Omental fat pad (tissue), 4 donors: ENCODE data around the gene PLCL2. TPM values are rescaled to one million over a fixed set of nuclear protein-coding genes. Genes with fewer than 3 reads are reported as not detected.

Experiments used
- ATAC-seq: fragments of 150-250 bp; one replicate; pipeline ENCODE4 v1.9.1; 2016; ENCODE audit warnings: mild to moderate bottlenecking, moderate library complexity; ENCODE audit not compliant: low FRiP score
- DNase-seq: peaks from one replicate; pipeline ENCODE4 v3.0.0-alpha.2; 2019; ENCODE audit warnings: low spot score
- CTCF ChIP-seq, 3 donors: fragments of 450-650 bp; IDR thresholded peaks; one replicate each; pipeline ENCODE4 v1.5.1; 2016 to 2017; ENCODE audit warnings: antibody characterized with exemption in 3 of 3, mild to moderate bottlenecking in 3 of 3, moderate library complexity in 2 of 3
- total RNA-seq, 4 donors: library from RNA; depleted of rRNA; stranded (reverse); fragments of >200 nt; gene quantifications; one replicate each; pipeline ENCODE4 v1.1.0, GENCODE V29; 2016

The PLCL2 gene
- total RNA-seq, 4 donors from 2014 or later, result 10.8 to 28.5 (median 16.3) TPM

- no peak for DNase-seq
- peak; percentile 77 for ATAC-seq
- no peak for TF ChIP-seq CTCF (IDR thresholded peaks at IDR 0.05)
Observed at GRCh38 chr3:16884084-16884747, 539 bp upstream of the PLCL2 start.

GRCh38 chr3:16885593-16886302 lies 993 bp downstream of the PLCL2 start:
- ATAC-seq (peak; percentile 33), DNase-seq (no peak)
- TF ChIP-seq CTCF (IDR thresholded peaks at IDR 0.05), result no peak

GRCh38 chr3:16886303-16886683 lies 1.5 kb downstream of the PLCL2 start:
- ATAC-seq (no peak), DNase-seq (no peak)
- TF ChIP-seq CTCF (IDR thresholded peaks at IDR 0.05), result no peak

- ATAC-seq (no peak), DNase-seq (no peak)
- TF ChIP-seq CTCF (IDR thresholded peaks at IDR 0.05), result no peak
Observed at GRCh38 chr3:16887130-16887529, 2.4 kb downstream of the PLCL2 start.

- DNase-seq (no peak), ATAC-seq (no peak)
- TF ChIP-seq CTCF (IDR thresholded peaks at IDR 0.05), result no peak
Observed at GRCh38 chr3:16888356-16888755, 3.6 kb downstream of the PLCL2 start.

GRCh38 chr3:16888785-16889607 lies 4.2 kb downstream of the PLCL2 start:
- TF ChIP-seq CTCF (IDR thresholded peaks at IDR 0.05), result no peak
- no peak for DNase-seq
- ATAC-seq, result no peak
